Activated naive CD8-positive, alpha-beta T cell (primary cell): ENCODE data around the gene MRPL16.
"Not testable (repeated sequence)": the region's sequence is repeated elsewhere in the genome, so short reads cannot be mapped to it uniquely, and the experiment has no call there.

ENCODE experiments used
- H3K27ac Mint-ChIP-seq: one replicate; pipeline ENCODE4 v1.8.0; 2021; ENCODE audit warnings: mixed read lengths
- H3K27me3 Mint-ChIP-seq: one replicate; pipeline ENCODE4 v1.8.0; 2021; ENCODE audit warnings: mixed read lengths
- H3K36me3 Mint-ChIP-seq: one replicate; pipeline ENCODE4 v1.8.0; 2021; ENCODE audit warnings: mixed read lengths
- H3K4me1 Mint-ChIP-seq: one replicate; pipeline ENCODE4 v1.8.0; 2021; ENCODE audit warnings: low read depth, mixed read lengths
- H3K4me3 Mint-ChIP-seq: one replicate; pipeline ENCODE4 v1.8.0; 2021; ENCODE audit warnings: mild to moderate bottlenecking, mixed read lengths
- H3K9me3 Mint-ChIP-seq: one replicate; pipeline ENCODE4 v1.8.0; 2021; ENCODE audit warnings: low read depth, mixed read lengths

MRPL16 gene

GRCh38 chr11:59794417-59794816 lies 16.2 kb downstream of the MRPL16 start:
- Mint-ChIP-seq H3K27ac (no peak overlapping the region), H3K4me3 (no peak overlapping the region), H3K4me1 (no peaks in the 10 kb centered on the region), H3K36me3 (peaks cover 30% of the 10 kb centered on the region), H3K9me3 (no peaks in the 10 kb centered on the region), H3K27me3 (no peaks in the 10 kb centered on the region)

- Mint-ChIP-seq H3K27me3 (no peaks in the 10 kb centered on the region), H3K4me3 (no peak overlapping the region), H3K9me3 (no peaks in the 10 kb centered on the region), H3K27ac (no peak overlapping the region), H3K36me3 (peaks cover 31% of the 10 kb centered on the region), H3K4me1 (no peaks in the 10 kb centered on the region)
Measured at GRCh38 chr11:59792507-59792906, 18.1 kb downstream of the MRPL16 start.

DNA sequence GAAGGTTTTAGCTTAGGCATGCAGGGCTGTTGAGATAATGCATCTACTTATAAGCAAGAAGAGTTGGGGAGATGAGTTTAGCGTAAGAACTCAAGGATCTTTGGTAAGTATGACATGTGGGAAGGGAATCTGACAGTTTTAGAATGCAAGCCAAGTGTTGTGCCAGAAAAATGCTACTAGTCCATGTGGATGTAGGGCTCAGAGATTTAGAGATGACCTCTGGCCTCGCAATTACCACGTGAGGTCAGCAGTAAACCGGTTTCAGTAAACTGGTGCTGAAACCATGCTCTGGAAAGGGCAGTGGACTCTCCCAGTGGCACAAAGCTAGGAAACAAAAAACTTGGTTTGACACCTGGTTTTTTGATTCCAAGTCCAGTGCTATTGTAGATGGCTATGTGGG lies 18.9 kb downstream of the MRPL16 start:
- H3K27ac Mint-ChIP-seq: no peak overlapping the region
- H3K4me3 Mint-ChIP-seq: no peak overlapping the region
- H3K27me3 Mint-ChIP-seq: no peaks in the 10 kb centered on the region
- H3K36me3 Mint-ChIP-seq: peaks cover 28% of the 10 kb centered on the region
- no peaks in the 10 kb centered on the region for H3K4me1 Mint-ChIP-seq
- H3K9me3 Mint-ChIP-seq: no peaks in the 10 kb centered on the region

DNA sequence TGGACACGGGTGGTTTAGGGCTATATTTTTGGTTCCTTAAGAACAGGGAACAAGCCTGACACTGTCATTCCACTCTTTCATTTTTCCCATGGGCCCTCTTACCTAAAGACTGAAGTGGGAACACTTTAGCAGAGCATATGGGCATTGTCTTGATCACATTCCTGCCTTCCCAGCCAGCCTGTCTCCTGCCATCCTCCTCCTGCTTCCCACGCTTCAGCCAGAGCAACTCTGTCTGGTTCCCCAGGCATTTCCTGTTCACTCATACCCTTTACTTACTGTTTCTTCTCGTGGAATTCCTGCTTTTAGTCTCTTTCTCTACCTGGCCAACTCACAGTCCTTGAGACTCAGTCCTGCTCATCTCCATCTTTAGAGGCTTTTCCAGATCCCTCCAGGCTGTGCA lies 22.8 kb downstream of the MRPL16 start:
- Mint-ChIP-seq H3K27ac (no peak overlapping the region), H3K9me3 (no peaks in the 10 kb centered on the region), H3K4me1 (no peaks in the 10 kb centered on the region), H3K4me3 (no peak overlapping the region), H3K27me3 (no peaks in the 10 kb centered on the region), H3K36me3 (peaks cover 23% of the 10 kb centered on the region)

DNA sequence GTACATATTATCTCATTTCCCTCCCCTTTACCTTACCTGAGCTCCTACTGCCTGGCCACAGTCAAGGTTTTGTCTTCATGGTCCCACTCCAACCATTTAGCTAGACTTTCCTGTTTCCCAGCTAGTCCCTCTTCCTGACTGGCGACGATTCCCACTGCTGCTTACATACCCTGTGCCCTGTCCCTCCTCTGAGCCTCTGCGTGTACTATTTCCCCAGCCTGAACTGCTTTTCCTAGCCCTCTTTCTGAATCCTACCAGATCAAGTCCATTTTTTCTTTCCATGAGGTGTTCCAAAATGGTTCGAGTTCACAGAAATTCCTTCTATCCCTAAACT lies 23.4 kb downstream of the MRPL16 start:
- no peaks in the 10 kb centered on the region for H3K27me3 Mint-ChIP-seq
- no peak overlapping the region for H3K4me3 Mint-ChIP-seq
- peaks cover 19% of the 10 kb centered on the region for H3K36me3 Mint-ChIP-seq
- no peaks in the 10 kb centered on the region for H3K4me1 Mint-ChIP-seq
- no peaks in the 10 kb centered on the region for H3K9me3 Mint-ChIP-seq
- H3K27ac Mint-ChIP-seq: no peak overlapping the region

GRCh38 chr11:59785818-59786217 lies 24.8 kb downstream of the MRPL16 start:
- H3K27ac Mint-ChIP-seq: no peak overlapping the region
- H3K4me3 Mint-ChIP-seq: no peak overlapping the region
- H3K9me3 Mint-ChIP-seq: no peaks in the 10 kb centered on the region
- no peaks in the 10 kb centered on the region for H3K4me1 Mint-ChIP-seq
- H3K36me3 Mint-ChIP-seq: peaks cover 21% of the 10 kb centered on the region
- H3K27me3 Mint-ChIP-seq: no peaks in the 10 kb centered on the region

GRCh38 chr11:59784441-59784840 lies 26.1 kb downstream of the MRPL16 start:
- peaks cover 18% of the 10 kb centered on the region for H3K36me3 Mint-ChIP-seq
- not testable (repeated sequence) for H3K4me3 Mint-ChIP-seq, H3K27me3 Mint-ChIP-seq, H3K27ac Mint-ChIP-seq, H3K4me1 Mint-ChIP-seq, H3K9me3 Mint-ChIP-seq

DNA sequence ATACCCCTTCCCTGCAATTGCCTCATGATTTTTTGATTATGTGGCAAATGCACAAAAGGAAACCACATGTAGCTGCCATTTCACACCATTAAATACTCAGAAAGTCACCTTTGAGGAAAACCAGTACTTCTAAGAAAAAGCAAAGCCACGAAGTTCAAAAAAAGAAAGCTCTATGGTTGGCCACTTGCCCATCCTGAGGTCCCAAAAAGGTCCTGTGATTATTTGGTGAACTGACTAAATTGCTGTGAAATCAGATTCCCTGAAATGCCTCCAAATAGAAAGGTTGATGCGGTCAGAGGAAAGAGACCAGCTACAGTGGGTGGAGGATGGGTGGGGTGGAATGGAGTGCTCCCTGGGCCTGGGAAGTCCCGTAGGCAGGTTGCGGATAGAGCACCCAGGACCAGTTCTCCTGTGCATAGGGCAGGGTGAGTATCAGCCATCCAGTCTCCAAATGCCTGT lies 26.9 kb downstream of the MRPL16 start:
- Mint-ChIP-seq H3K36me3 (peaks cover 18% of the 10 kb centered on the region), H3K4me1 (no peaks in the 10 kb centered on the region), H3K27ac (no peak overlapping the region)

GRCh38 chr11:59782080-59782479 lies 28.5 kb downstream of the MRPL16 start:
- H3K9me3 Mint-ChIP-seq: no peaks in the 10 kb centered on the region
- H3K27ac Mint-ChIP-seq: no peak overlapping the region
- no peaks in the 10 kb centered on the region for H3K27me3 Mint-ChIP-seq
- no peak overlapping the region for H3K4me3 Mint-ChIP-seq
- H3K4me1 Mint-ChIP-seq: no peaks in the 10 kb centered on the region
- H3K36me3 Mint-ChIP-seq: peaks cover 14% of the 10 kb centered on the region

More for the DNA sequence above, 26.9 kb downstream of the MRPL16 start:
- H3K9me3 Mint-ChIP-seq: no peaks in the 10 kb centered on the region
- H3K27me3 Mint-ChIP-seq: no peaks in the 10 kb centered on the region
- no peak overlapping the region for H3K4me3 Mint-ChIP-seq

- H3K27me3 Mint-ChIP-seq: no peaks in the 10 kb centered on the region
- no peaks in the 10 kb centered on the region for H3K9me3 Mint-ChIP-seq
- H3K4me1 Mint-ChIP-seq: peaks cover 9% of the 10 kb centered on the region
- no peak overlapping the region for H3K4me3 Mint-ChIP-seq
- H3K27ac Mint-ChIP-seq: no peak overlapping the region
- H3K36me3 Mint-ChIP-seq: peaks cover 24% of the 10 kb centered on the region
Measured at GRCh38 chr11:59779487-59779886, 31.1 kb downstream of the MRPL16 start.

DNA sequence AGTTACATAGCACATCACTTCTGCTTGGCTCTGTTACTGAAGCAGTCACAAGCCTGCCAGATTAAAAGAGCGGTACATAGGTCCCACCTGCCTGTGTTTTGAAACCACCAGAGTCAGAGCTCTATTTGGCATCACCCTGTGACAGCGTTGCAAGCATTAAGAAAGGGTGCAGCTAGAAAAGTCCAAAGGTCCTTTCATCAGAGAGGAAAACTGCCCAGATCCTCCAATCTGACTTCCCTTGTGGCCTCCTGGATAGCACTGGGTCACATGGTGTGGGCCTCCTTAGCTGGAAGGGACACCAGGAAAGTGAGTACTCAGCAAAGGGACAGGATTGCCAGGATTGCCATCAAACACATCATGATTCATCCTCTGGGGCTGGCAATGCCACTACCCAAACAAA lies 32.5 kb downstream of the MRPL16 start:
- Mint-ChIP-seq H3K36me3 (peaks cover 26% of the 10 kb centered on the region), H3K4me1 (peaks cover 12% of the 10 kb centered on the region), H3K27ac (no peak overlapping the region)

GRCh38 chr11:59777104-59777503 lies 33.5 kb downstream of the MRPL16 start:
- H3K4me1 Mint-ChIP-seq: peaks cover 23% of the 10 kb centered on the region
- no peak overlapping the region for H3K27ac Mint-ChIP-seq
- H3K27me3 Mint-ChIP-seq: no peaks in the 10 kb centered on the region
- H3K4me3 Mint-ChIP-seq: no peak overlapping the region
- H3K9me3 Mint-ChIP-seq: no peaks in the 10 kb centered on the region
- peaks cover 23% of the 10 kb centered on the region for H3K36me3 Mint-ChIP-seq

More for the DNA sequence above, 32.5 kb downstream of the MRPL16 start:
- H3K27me3 Mint-ChIP-seq: no peaks in the 10 kb centered on the region
- H3K9me3 Mint-ChIP-seq: no peaks in the 10 kb centered on the region
- H3K4me3 Mint-ChIP-seq: no peak overlapping the region

DNA sequence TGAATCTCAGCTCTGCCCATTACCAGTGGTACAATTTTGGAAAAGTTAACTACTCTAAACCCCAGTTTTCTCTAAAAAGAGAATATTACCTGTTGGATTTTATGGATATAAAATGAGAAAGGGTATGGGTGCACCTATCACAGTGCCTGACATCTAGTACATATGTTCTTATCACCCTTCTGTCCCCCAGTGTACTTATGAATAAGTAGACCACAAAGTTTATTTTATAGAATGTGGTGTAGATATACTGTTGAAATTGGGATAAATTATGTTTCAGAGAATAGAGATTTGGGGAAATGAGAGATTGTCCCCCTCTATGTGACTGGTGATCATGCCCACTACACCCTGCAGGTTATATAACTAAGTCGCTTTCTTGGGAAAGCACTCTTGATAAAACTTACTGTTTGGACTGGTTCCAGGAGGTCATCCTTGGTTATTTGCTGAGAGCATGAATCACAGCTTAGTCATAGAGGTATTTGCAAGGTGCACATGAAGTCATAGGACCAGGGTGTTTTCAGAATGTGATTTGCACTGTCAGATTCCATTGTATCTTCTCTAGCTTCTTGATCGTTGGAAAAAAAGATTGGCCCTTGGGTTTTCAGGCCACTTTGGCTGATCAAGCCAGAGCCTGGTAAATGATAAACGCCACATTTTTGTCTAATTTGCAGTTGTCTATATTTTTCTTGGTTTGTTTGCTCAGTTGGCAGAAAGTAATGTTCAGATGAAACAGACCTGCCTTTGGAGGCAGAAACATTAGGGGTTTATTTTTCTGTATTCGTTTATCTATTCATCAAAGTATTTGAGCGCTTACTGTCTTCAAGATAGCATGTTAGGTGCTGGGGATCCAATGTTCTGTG lies 34.1 kb downstream of the MRPL16 start:
- Mint-ChIP-seq H3K27me3 (no peaks in the 10 kb centered on the region), H3K27ac (no peak overlapping the region), H3K4me3 (no peak overlapping the region), H3K4me1 (peaks cover 29% of the 10 kb centered on the region), H3K36me3 (peaks cover 19% of the 10 kb centered on the region), H3K9me3 (no peaks in the 10 kb centered on the region)

- Mint-ChIP-seq H3K9me3 (no peaks in the 10 kb centered on the region), H3K36me3 (peaks cover 15% of the 10 kb centered on the region), H3K4me3 (no peak overlapping the region), H3K27me3 (no peaks in the 10 kb centered on the region), H3K27ac (no peak overlapping the region), H3K4me1 (peaks cover 31% of the 10 kb centered on the region)
Measured at GRCh38 chr11:59773083-59773440, 37.5 kb downstream of the MRPL16 start.

GRCh38 chr11:59771605-59772004 lies 39.0 kb downstream of the MRPL16 start:
- H3K4me1 Mint-ChIP-seq: peaks cover 28% of the 10 kb centered on the region
- H3K4me3 Mint-ChIP-seq: no peak overlapping the region
- no peaks in the 10 kb centered on the region for H3K9me3 Mint-ChIP-seq
- no peak overlapping the region for H3K27ac Mint-ChIP-seq
- no peaks in the 10 kb centered on the region for H3K27me3 Mint-ChIP-seq
- H3K36me3 Mint-ChIP-seq: peaks cover 10% of the 10 kb centered on the region

- Mint-ChIP-seq H3K9me3 (no peaks in the 10 kb centered on the region), H3K27me3 (no peaks in the 10 kb centered on the region), H3K4me1 (peaks cover 24% of the 10 kb centered on the region), H3K4me3 (no peak overlapping the region), H3K27ac (no peak overlapping the region), H3K36me3 (peaks cover 6% of the 10 kb centered on the region)
Measured at GRCh38 chr11:59770869-59771268, 39.7 kb downstream of the MRPL16 start.
